OCI-LY3 (cell line): ENCODE results near the gene MTHFSD.

Experiments used
- H2AFZ ChIP-seq: fragments of 200-600, 300-600 bp; shearing (Covaris generic); 2 replicates; pipeline ENCODE4 v1.6.0; 2014; ENCODE audit warnings: antibody characterized with exemption, low read depth, low read length
- H3K27ac ChIP-seq: fragments of 200-600, 300-600 bp; sonication (generic); 2 replicates; pipeline ENCODE4 v1.5.1; 2014; ENCODE audit warnings: mild to moderate bottlenecking, low read length, moderate library complexity, mixed read lengths
- H3K27me3 ChIP-seq: fragments of 200-600, 300-600 bp; sonication (generic); 2 replicates; pipeline ENCODE4 v1.6.1; 2014; ENCODE audit warnings: low read depth, low read length, mixed read lengths
- H3K36me3 ChIP-seq: fragments of 200-600, 300-600 bp; sonication (generic); replicated peaks from 2 replicates; pipeline ENCODE3; 2014; ENCODE audit warnings: low read depth, low read length, mixed read lengths
- H3K4me1 ChIP-seq: fragments of 300-600, 200-600 bp; sonication (generic); 2 replicates; pipeline ENCODE4 v1.6.1; 2014; ENCODE audit warnings: low read length, mixed read lengths
- H3K4me2 ChIP-seq: fragments of 200-600, 300-600 bp; sonication (generic); 2 replicates; pipeline ENCODE4 v1.6.1; 2014; ENCODE audit warnings: low read length, mixed read lengths
- H3K4me3 ChIP-seq: fragments of 300-600, 200-600 bp; sonication (generic); 2 replicates; pipeline ENCODE4 v1.5.1; 2014; ENCODE audit warnings: antibody characterized with exemption, mild to moderate bottlenecking, low read length, moderate library complexity
- H3K79me2 ChIP-seq: fragments of 300-600, 200-600 bp; shearing (Covaris generic); 2 replicates; pipeline ENCODE4 v1.6.1; 2014; ENCODE audit warnings: mild to moderate bottlenecking, low read length, mixed read lengths
- H3K9ac ChIP-seq: fragments of 300-600, 200-600 bp; shearing (Covaris generic); 2 replicates; pipeline ENCODE4 v1.6.0; 2014; ENCODE audit warnings: mild to moderate bottlenecking, low read length, moderate library complexity
- H3K9me3 ChIP-seq: fragments of 200-600, 300-600 bp; shearing (Covaris generic); 2 replicates; pipeline ENCODE4 v1.6.1; 2014; ENCODE audit warnings: low read length, mixed read lengths; ENCODE audit not compliant: insufficient read depth
- H4K20me1 ChIP-seq: fragments of 200-600, 300-600 bp; sonication (generic); 2 replicates; pipeline ENCODE4 v1.6.1; 2016; ENCODE audit warnings: low read length, mixed read lengths; ENCODE audit not compliant: insufficient read depth
- CTCF ChIP-seq: fragments of 200-600, 300-600 bp; sonication (generic); IDR thresholded peaks from 2 replicates; pipeline ENCODE4 v1.5.1; 2014; ENCODE audit warnings: antibody characterized with exemption, low read length, low read depth
- EZH2phosphoT487 ChIP-seq: fragments of 200-600 bp; shearing (Covaris generic); IDR thresholded peaks from 2 replicates; pipeline ENCODE4 v1.6.1; 2018; ENCODE audit warnings: antibody characterized with exemption, mixed run types, low read depth

The MTHFSD gene

GRCh38 chr16:86554599-86554916 is 477 bp downstream of the MTHFSD start:
- TF ChIP-seq EZH2phosphoT487: no peak
- no peak for TF ChIP-seq CTCF
- H2AFZ ChIP-seq: peak overlapping the region; percentile 90
- H3K9ac ChIP-seq: peak overlapping the region; percentile 95
- H3K4me3 ChIP-seq: peak overlapping the region; percentile 97
- no peaks in the 10 kb centered on the region for H3K9me3 ChIP-seq
- H4K20me1 ChIP-seq: no peaks in the 10 kb centered on the region
- H3K4me1 ChIP-seq: peaks cover 10% of the 10 kb centered on the region
- H3K4me2 ChIP-seq: peak overlapping the region; percentile 95
- no peaks in the 10 kb centered on the region for H3K27me3 ChIP-seq
- peaks cover 12% of the 10 kb centered on the region for H3K79me2 ChIP-seq
- 0 out of 2 replicates have a peak overlapping the region, but pooled peaks have one; percentile 20 for H3K27ac ChIP-seq
- peaks cover 7% of the 10 kb centered on the region for H3K36me3 ChIP-seq

GRCh38 chr16:86553356-86553755 is 1.7 kb downstream of the MTHFSD start:
- Histone ChIP-seq H3K27ac (no peak overlapping the region), H3K27me3 (no peaks in the 10 kb centered on the region), H3K79me2 (peaks cover 12% of the 10 kb centered on the region), H3K4me1 (peaks cover 10% of the 10 kb centered on the region), H2AFZ (no peak overlapping the region), H3K4me2 (no peak overlapping the region), H3K36me3 (peaks cover 10% of the 10 kb centered on the region), H4K20me1 (no peaks in the 10 kb centered on the region), H3K9ac (no peak overlapping the region), H3K9me3 (no peaks in the 10 kb centered on the region), H3K4me3 (no peak overlapping the region)
- no peak for TF ChIP-seq CTCF
- TF ChIP-seq EZH2phosphoT487: no peak

GRCh38 chr16:86550281-86550680 is 4.8 kb downstream of the MTHFSD start:
- Histone ChIP-seq H3K27me3 (no peaks in the 10 kb centered on the region), H3K9me3 (no peaks in the 10 kb centered on the region), H3K27ac (no peak overlapping the region), H3K4me3 (no peak overlapping the region), H3K4me2 (no peak overlapping the region), H2AFZ (no peak overlapping the region), H3K79me2 (peaks cover 12% of the 10 kb centered on the region), H3K9ac (no peak overlapping the region), H3K4me1 (peaks cover 5% of the 10 kb centered on the region), H4K20me1 (no peaks in the 10 kb centered on the region), H3K36me3 (peaks cover 10% of the 10 kb centered on the region)
- TF ChIP-seq EZH2phosphoT487: no peak
- no peak for TF ChIP-seq CTCF

DNA sequence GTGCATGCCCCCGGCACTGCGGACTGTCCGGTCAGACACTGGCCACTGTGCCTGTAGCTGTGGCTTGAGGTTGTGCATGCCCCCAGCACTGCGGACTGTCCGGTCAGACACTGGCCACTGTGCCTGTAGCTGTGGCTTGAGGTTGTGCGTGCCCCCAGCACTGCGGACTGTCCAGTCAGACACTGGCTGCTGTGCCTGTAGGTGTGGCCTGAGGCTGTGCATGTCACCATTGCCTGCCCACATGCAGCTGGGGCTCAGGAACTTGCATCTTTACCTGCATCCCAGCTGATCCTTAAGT is 5.2 kb downstream of the MTHFSD start:
- Histone ChIP-seq H3K9ac (no peak overlapping the region), H3K27ac (no peak overlapping the region), H4K20me1 (no peaks in the 10 kb centered on the region), H3K9me3 (no peaks in the 10 kb centered on the region), H3K4me2 (no peak overlapping the region), H3K4me3 (no peak overlapping the region), H3K36me3 (peaks cover 10% of the 10 kb centered on the region), H3K4me1 (peaks cover 5% of the 10 kb centered on the region), H2AFZ (no peak overlapping the region), H3K27me3 (no peaks in the 10 kb centered on the region), H3K79me2 (peaks cover 10% of the 10 kb centered on the region)
- TF ChIP-seq EZH2phosphoT487 (no peak), CTCF (no peak)
